Mononuclear cell (primary cell): ENCODE results near the gene PCSK4. TPM values are rescaled to one million over a fixed set of nuclear protein-coding genes. Genes with fewer than 3 reads are reported as not detected.
"Not testable (repeated sequence)": the region's sequence is repeated elsewhere in the genome, so short reads cannot be mapped to it uniquely, and the experiment has no call there.

Source experiments
- H3K27me3 ChIP-seq: 2 replicates; pipeline ENCODE4 v1.6.0; 2011; ENCODE audit warnings: low read length, control low read depth; ENCODE audit not compliant: insufficient read depth
- H3K4me1 ChIP-seq: 2 replicates; pipeline ENCODE4 v1.5.1; 2011; ENCODE audit warnings: mild to moderate bottlenecking, low read length, control low read depth; ENCODE audit not compliant: insufficient read depth
- H3K4me3 ChIP-seq: 2 replicates; pipeline ENCODE4 v1.5.1; 2011; ENCODE audit warnings: mild to moderate bottlenecking, low read length, moderate library complexity
- H3K9me3 ChIP-seq: 2 replicates; pipeline ENCODE4 v1.5.1; 2011; ENCODE audit warnings: low read depth, mild to moderate bottlenecking, control low read depth, low read length
- total RNA-seq: library from RNA; depleted of rRNA; stranded (reverse); fragments of >200 nt; gene quantifications from one replicate; pipeline ENCODE4 v1.2.3, GENCODE V29; 2012

Gene PCSK4
- total RNA-seq, 1 donor = 1.2 TPM

DNA sequence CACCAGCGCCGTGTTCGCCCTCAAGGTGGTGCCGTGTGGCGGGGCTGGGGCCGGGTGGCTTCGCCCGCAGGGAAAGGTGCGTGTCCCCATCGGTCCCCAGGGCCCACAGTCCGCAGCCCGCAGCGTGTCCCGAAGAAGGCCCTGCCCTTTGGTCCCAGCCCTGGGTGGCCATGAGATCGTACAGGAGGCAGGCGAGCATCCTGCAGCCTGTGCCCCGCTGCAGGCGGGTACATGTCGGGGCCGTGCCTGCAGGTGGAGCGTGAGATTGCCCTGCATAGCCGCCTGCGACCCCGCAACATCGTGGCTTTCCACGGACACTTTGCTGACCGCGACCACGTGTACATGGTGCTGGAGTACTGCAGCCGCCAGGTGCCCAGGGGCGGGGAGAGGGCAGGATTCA lies 35.2 kb upstream of the PCSK4 start:
- Histone ChIP-seq H3K9me3 (no peaks in the 10 kb centered on the region), H3K4me3 (no peak overlapping the region), H3K27me3 (peaks cover 19% of the 10 kb centered on the region), H3K4me1 (no peaks in the 10 kb centered on the region)

GRCh38 chr19:1524972-1525325 lies 34.8 kb upstream of the PCSK4 start:
- Histone ChIP-seq H3K4me1 (no peaks in the 10 kb centered on the region), H3K9me3 (no peaks in the 10 kb centered on the region), H3K4me3 (no peak overlapping the region), H3K27me3 (peaks cover 19% of the 10 kb centered on the region)

- peaks cover 19% of the 10 kb centered on the region for H3K27me3 ChIP-seq
- no peaks in the 10 kb centered on the region for H3K4me1 ChIP-seq
- H3K9me3 ChIP-seq = no peaks in the 10 kb centered on the region
- H3K4me3 ChIP-seq = no peak overlapping the region
Measured at GRCh38 chr19:1524287-1524971, 34.3 kb upstream of the PCSK4 start.

DNA sequence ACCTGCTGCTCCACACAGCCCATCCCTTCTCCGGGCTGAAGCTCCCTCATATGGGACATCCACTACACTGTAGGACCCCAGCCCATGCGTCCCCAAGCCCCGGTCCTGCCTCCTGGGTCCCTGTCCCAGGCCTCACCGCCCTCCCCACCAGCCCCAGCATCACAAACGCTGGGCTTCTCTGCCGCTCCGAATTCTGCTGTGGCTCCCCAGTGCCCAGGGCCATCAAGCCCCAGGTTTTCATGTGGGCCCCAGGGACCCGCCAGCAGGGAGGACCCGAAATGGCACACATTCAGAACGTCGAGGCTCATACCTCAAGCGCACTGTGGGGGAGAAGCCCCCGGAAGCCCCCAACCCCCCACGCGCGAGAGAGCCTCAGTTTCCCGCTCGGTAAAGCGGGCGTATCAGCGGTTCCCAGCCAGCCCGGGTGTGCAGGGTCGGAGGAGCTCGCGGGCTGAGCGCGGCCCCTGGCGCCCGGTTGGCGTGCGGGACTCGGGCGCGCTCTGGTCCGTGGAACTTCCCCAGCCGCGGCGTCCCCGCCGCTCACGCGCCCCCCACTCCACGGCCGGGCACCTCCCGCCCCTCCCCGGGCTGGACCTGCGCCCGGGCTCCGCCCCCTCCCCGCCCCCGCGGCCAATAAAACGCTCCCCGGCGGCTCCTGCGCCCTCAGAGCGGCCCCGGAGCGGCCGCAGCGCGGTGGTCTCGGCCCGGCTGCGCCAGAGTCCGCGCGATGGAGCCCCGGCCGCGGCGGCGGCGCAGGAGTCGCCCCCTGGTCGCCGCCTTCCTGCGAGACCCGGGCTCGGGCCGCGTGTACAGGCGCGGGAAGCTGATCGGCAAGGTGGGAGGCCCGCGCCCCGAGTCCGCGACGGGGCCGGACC lies 33.5 kb upstream of the PCSK4 start, which contains the start of gene PLK5:
PLK5 (plus strand) TSS at position 666 of the 875 bp plus-strand sequence. CDS start 2,920 bp downstream, outside the sequence.
- Histone ChIP-seq H3K4me3 (no peak within 1 kb of the TSS), H3K9me3 (no peaks in the 10 kb centered on the region)

DNA sequence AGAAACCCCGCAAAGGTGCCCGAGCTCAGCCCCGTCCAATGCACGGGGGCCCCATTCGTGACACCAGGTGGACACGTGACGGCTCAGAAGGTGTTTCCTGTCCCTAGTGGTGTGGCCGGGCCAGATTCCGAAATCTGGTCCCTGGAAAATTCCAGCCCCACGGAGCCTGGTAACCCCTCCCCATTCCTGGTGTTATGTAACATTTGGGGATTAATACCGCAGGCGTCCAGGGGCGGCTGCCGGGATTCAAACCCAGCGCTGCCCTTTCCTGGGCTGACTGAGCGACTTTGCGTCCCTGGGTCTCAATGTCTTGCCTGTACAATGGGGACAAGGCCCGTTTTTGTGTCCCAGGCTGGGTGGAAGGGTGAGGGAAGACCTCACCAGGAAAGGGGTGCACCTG lies 32.7 kb upstream of the PCSK4 start:
- Histone ChIP-seq H3K9me3 (no peaks in the 10 kb centered on the region), H3K27me3 (peaks cover 19% of the 10 kb centered on the region), H3K4me1 (no peaks in the 10 kb centered on the region), H3K4me3 (no peak overlapping the region)

More for the DNA sequence above, 33.5 kb upstream of the PCSK4 start, which contains the start of gene PLK5:
- Histone ChIP-seq H3K27me3 (peaks cover 19% of the 10 kb centered on the region), H3K4me1 (no peaks in the 10 kb centered on the region)

DNA sequence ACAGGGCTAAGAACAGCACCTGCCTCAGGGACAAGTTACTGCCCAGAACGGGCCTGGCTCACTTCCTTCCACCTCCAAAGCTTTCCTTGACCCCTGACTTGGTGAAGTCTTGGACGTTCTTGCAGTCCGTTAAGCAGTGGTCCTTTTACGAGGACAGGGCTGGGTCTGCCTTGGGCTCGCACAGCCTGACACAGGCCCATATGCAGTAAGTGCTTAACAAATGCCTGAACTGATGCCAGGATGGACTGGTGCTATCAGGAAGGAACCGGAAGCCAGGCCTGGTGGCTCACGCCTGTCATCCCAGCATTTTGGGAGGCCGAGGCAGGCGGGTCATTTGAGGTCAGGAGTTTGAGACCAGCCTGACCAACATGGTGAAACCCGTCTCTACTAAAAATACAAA lies 31.9 kb upstream of the PCSK4 start:
- Histone ChIP-seq H3K4me1 (no peaks in the 10 kb centered on the region), H3K4me3 (no peak overlapping the region), H3K27me3 (peaks cover 19% of the 10 kb centered on the region), H3K9me3 (no peaks in the 10 kb centered on the region)

- no peak overlapping the region for H3K4me3 ChIP-seq
- H3K27me3 ChIP-seq = peaks cover 19% of the 10 kb centered on the region
Measured at GRCh38 chr19:1521636-1522035, 31.5 kb upstream of the PCSK4 start.

GRCh38 chr19:1520203-1520780 lies 30.1 kb upstream of the PCSK4 start:
- Histone ChIP-seq H3K9me3 (no peaks in the 10 kb centered on the region), H3K4me3 (no peak overlapping the region), H3K27me3 (peaks cover 19% of the 10 kb centered on the region), H3K4me1 (no peaks in the 10 kb centered on the region)

More at GRCh38 chr19:1521636-1522035, 31.5 kb upstream of the PCSK4 start:
- H3K9me3 ChIP-seq = no peaks in the 10 kb centered on the region
- no peaks in the 10 kb centered on the region for H3K4me1 ChIP-seq

- H3K4me3 ChIP-seq, H3K4me1 ChIP-seq, H3K9me3 ChIP-seq: not testable (repeated sequence)
- peaks cover 17% of the 10 kb centered on the region for H3K27me3 ChIP-seq
Measured at GRCh38 chr19:1519802-1520201, 29.7 kb upstream of the PCSK4 start.

DNA sequence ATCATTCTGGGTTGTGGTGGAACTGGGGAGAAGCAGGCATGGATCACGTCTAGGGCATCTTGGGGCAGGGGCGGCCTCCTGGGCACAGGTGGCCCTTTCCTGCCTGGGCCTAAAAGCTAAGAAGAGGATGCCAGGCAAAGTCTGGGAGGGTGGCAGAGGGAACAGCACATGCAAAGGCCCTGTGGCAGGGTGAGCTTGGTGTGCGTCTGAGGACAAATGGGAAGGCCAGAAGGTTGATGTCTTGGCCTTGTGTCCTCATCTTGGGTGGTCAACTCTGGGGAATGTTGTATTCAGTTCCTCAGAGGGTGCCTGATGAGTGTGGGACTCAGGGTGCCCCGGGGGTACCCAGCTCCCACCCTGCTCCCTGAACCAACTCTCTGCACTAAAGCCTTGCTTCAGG lies 28.3 kb upstream of the PCSK4 start:
- H3K9me3 ChIP-seq = no peaks in the 10 kb centered on the region

GRCh38 chr19:1516395-1516753 lies 26.2 kb upstream of the PCSK4 start:
- no peaks in the 10 kb centered on the region for H3K9me3 ChIP-seq
- H3K4me1 ChIP-seq = peaks cover 6% of the 10 kb centered on the region
- peaks cover 3% of the 10 kb centered on the region for H3K27me3 ChIP-seq
- H3K4me3 ChIP-seq = no peak overlapping the region

More for the DNA sequence above, 28.3 kb upstream of the PCSK4 start:
- no peak overlapping the region for H3K4me3 ChIP-seq
- peaks cover 2% of the 10 kb centered on the region for H3K4me1 ChIP-seq
- H3K27me3 ChIP-seq = peaks cover 11% of the 10 kb centered on the region

DNA sequence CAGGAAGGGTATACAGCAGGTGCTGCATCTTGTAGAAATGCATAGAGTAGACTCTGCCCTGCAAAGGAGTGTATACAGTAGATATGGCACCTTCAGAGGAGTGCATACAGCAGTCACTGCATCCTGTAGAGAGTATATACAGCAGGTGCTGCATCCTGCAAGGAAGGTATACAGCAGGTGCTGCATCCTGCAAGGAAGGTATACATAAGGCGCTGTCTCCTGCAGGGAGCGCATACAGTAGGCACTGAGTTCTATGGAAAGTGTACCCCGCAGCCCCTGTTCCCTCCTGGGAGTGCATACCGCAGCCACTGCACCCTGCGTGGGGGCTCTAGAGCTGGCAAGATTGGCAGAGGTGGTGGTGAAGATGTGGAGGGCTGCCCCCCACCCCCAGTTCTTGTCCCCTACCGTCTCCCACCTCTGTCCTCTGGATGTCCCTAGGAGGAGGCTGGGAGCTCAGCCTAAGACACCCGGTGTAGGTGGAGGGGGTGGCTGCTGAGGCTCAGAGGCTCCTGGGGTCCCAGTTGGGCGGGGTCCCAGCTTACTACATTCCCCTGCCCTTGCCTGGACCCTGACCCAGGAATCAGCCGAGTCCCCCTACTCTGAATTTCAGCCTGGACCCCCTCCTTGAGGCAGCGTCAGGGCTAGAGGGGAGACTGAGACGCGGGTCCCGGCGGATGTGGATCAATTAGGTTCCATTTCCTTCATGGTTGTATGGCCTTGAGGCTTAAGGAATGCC lies 25.0 kb upstream of the PCSK4 start:
- no peaks in the 10 kb centered on the region for H3K9me3 ChIP-seq
- peaks cover 3% of the 10 kb centered on the region for H3K27me3 ChIP-seq
- no peak overlapping the region for H3K4me3 ChIP-seq
- H3K4me1 ChIP-seq = peaks cover 6% of the 10 kb centered on the region

- Histone ChIP-seq H3K4me1 (peaks cover 6% of the 10 kb centered on the region), H3K27me3 (peaks cover 7% of the 10 kb centered on the region), H3K4me3 (no peak overlapping the region), H3K9me3 (no peaks in the 10 kb centered on the region)
Measured at GRCh38 chr19:1514295-1514661, 24.1 kb upstream of the PCSK4 start.

- Histone ChIP-seq H3K4me3 (no peak overlapping the region), H3K27me3 (peaks cover 8% of the 10 kb centered on the region), H3K9me3 (no peaks in the 10 kb centered on the region), H3K4me1 (peaks cover 6% of the 10 kb centered on the region)
Measured at GRCh38 chr19:1513499-1514294, 23.5 kb upstream of the PCSK4 start.
